HepG2 (cell line): ENCODE measurements around the gene KLHDC4. TPM values are rescaled to one million over a fixed set of nuclear protein-coding genes. Genes with fewer than 3 reads are reported as not detected.

Experiments used
- ATAC-seq: fragments of 200-7000 bp; cut with Tn5 transposase; 3 replicates; pipeline ENCODE4 v1.9.1; 2020; ENCODE audit warnings: mild to moderate bottlenecking, moderate library complexity
- BruUV-seq: library from RNA; stranded (reverse); fragments of 400-500 nt; replicated peaks from 2 replicates; lab custom pipeline; 2021; lab: Mats Ljungman, UMichigan
- CTCF ChIA-PET: fragments of 300-600 bp; formaldehyde crosslinking; extraction: SDS; loops from one replicate; lab custom pipeline; 2021; ENCODE audit warnings: low total read pairs, inconsistent platforms, low intra/inter-chr PET ratio; lab: Yijun Ruan, JAX
- POLR2A ChIA-PET: fragments of 350-600 bp; sonication (Branson Sonifier 250); formaldehyde crosslinking; loops from one replicate; lab custom pipeline; 2020; ENCODE audit warnings: antibody characterized with exemption, inconsistent platforms; lab: Yijun Ruan, JAX
- DNase-seq: peaks from one replicate; pipeline ENCODE4 v3.0.0-alpha.2; 2015; ENCODE audit warnings: low spot score
- FAIRE-seq: peaks from 3 replicates; lab custom pipeline; 2011; peaks lifted over from hg19 to GRCh38; lab: Jason Lieb, UNC
- H2AFZ ChIP-seq: one replicate; pipeline ENCODE4 v1.6.1; 2011; ENCODE audit warnings: low read length, inconsistent platforms
- H3K27ac ChIP-seq: fragments of 300-600 bp; 3 replicates; pipeline ENCODE4 v1.8.0; 2011; ENCODE audit warnings: mixed run types, mild to moderate bottlenecking, mixed read lengths, low read length, inconsistent platforms; ENCODE audit not compliant: insufficient read depth; ENCODE audit errors: extremely low read length
- H3K27me3 ChIP-seq, 2 experiments: fragments of 200-600 bp in 1 of 2; 2 replicates in 1 of 2; 3 replicates in 1 of 2; pipeline versions ENCODE4 v1.6.0 to v1.8.0; 2011; ENCODE audit warnings: low read length in 2 of 2, mild to moderate bottlenecking in 2 of 2, moderate library complexity in 2 of 2, inconsistent platforms in 1 of 2; ENCODE audit not compliant: insufficient read depth in 2 of 2, control insufficient read depth in 1 of 2
- H3K36me3 ChIP-seq, 2 experiments: fragments of 200-600 bp in 1 of 2; replicated peaks in 1 of 2; 2 replicates in 1 of 2; 3 replicates in 1 of 2; pipeline versions ENCODE4 v1.5.1 to v1.8.0; 2011; ENCODE audit warnings: low read length in 2 of 2, inconsistent platforms in 1 of 2; ENCODE audit not compliant: insufficient read depth in 2 of 2, control insufficient read depth in 1 of 2
- H3K4me1 ChIP-seq: 2 replicates; pipeline ENCODE4 v1.5.1; 2012; ENCODE audit warnings: low read length, inconsistent platforms; ENCODE audit not compliant: insufficient read depth
- H3K4me2 ChIP-seq: 2 replicates; pipeline ENCODE4 v1.6.0; 2011; ENCODE audit warnings: low read depth, low read length, inconsistent platforms
- H3K4me3 ChIP-seq, 3 experiments: fragments of 200-600 bp in 1 of 3; sonication (generic), shearing (Covaris generic) in 1 of 3; replicated peaks in 1 of 3; 2 replicates each; pipeline ENCODE4 v1.5.1; 2011 to 2016; ENCODE audit warnings: low read length in 3 of 3, inconsistent platforms in 2 of 3, low read depth in 2 of 3, mild to moderate bottlenecking in 2 of 3, control low read depth in 1 of 3, mixed read lengths in 1 of 3; ENCODE audit not compliant: insufficient read depth in 1 of 3
- H3K79me2 ChIP-seq: one replicate; pipeline ENCODE4 v1.6.1; 2011; ENCODE audit warnings: low read length, inconsistent platforms; ENCODE audit not compliant: insufficient read depth
- H3K9ac ChIP-seq: 2 replicates; pipeline ENCODE4 v1.6.0; 2011; ENCODE audit warnings: mild to moderate bottlenecking, low read depth, low read length, inconsistent platforms; ENCODE audit not compliant: insufficient read depth
- H3K9me3 ChIP-seq: 2 replicates; pipeline ENCODE4 v1.5.1; 2012; ENCODE audit warnings: mild to moderate bottlenecking, low read length
- H4K20me1 ChIP-seq: 2 replicates; pipeline ENCODE4 v1.6.0; 2011; ENCODE audit warnings: inconsistent platforms, mild to moderate bottlenecking, low read length, moderate library complexity; ENCODE audit not compliant: insufficient read depth
- AGO2 ChIP-seq: fragments of 200-400 bp; formaldehyde crosslinking; optimal IDR thresholded peaks from 2 replicates; pipeline ENCODE3; 2017; ENCODE audit warnings: mild to moderate bottlenecking, low read depth, low read length, moderate library complexity
- TGIF2 ChIP-seq: IDR thresholded peaks from 2 replicates; pipeline ENCODE4 v1.6.1; 2016; ENCODE audit warnings: control low read depth, missing compliant biosample characterization
- ZNF737 ChIP-seq: sonication (generic); formaldehyde crosslinking; IDR thresholded peaks from 2 replicates; pipeline ENCODE4 v1.5.0; 2020; ENCODE audit warnings: missing genetic modification reagents, mild to moderate bottlenecking, borderline replicate concordance
- WGBS: methylation state at CpG from one replicate; pipeline ENCODE4 v1.1.6; 2017; ENCODE audit warnings: low lambda C conversion rate; 5-methylcytosine and 5-hydroxymethylcytosine counted together
- in situ Hi-C: cut with HindIII; loops from 2 replicates; pipeline ENCODE4 v1.10.0; 2017; ENCODE audit warnings: low pct_unique_long_range_greater_than_20kb; ENCODE audit not compliant: extremely low pct_ligation_motif_present
- intact Hi-C: fragments of 100-400 bp; cut with micrococcal nuclease; formaldehyde crosslinking; loops from one replicate; pipeline ENCODE4 v1.10.0; 2022; ENCODE audit not compliant: unreplicated experiment
- polyA plus RNA-seq, 8 experiments: library from polyadenylated mRNA; depleted of rRNA in 3 of 8; stranded (reverse) in 7 of 8; unstranded in 1 of 8; fragments of >200 nt; fragmentation: Illumina TruSeq in 4 of 8; extraction: Trizol in 4 of 8; gene quantifications; 2 replicates each; pipeline versions ENCODE4 v1.2.1 to v1.2.3, GENCODE V29; 2011 to 2016; ENCODE audit warnings: low read depth in 4 of 8, missing spikeins in 1 of 8, mixed read lengths in 1 of 8; ENCODE audit not compliant: insufficient read depth in 1 of 8
- total RNA-seq, 5 experiments: library from RNA; depleted of rRNA; stranded (reverse); fragments of >200 nt; fragmentation: Illumina TruSeq; extraction: Trizol; gene quantifications; 2 replicates each; pipeline ENCODE4 v1.2.3, GENCODE V29; 2016; ENCODE audit warnings: low read depth in 1 of 5
- TF ChIP-seq, protein P1 (sequence below): IDR thresholded peaks from 2 replicates; pipeline ENCODE4 v1.6.1; 2016
- TF ChIP-seq, protein P2 (sequence below), 2 experiments: sonication (generic) in 1 of 2; formaldehyde crosslinking in 1 of 2; IDR thresholded peaks; 2 replicates each; pipeline versions ENCODE4 v1.5.1 to v1.6.1; 2011 to 2020; ENCODE audit warnings: borderline replicate concordance in 1 of 2, low read depth in 1 of 2, low read length in 1 of 2, mild to moderate bottlenecking in 1 of 2, missing genetic modification reagents in 1 of 2, moderate library complexity in 1 of 2

KLHDC4 gene
- total and polyA plus RNA-seq, 2 of the 13 experiments (the other 11 are each of a cell fraction or from before 2014, with no cell fraction given) = 18.7 to 31.8 TPM

DNA sequence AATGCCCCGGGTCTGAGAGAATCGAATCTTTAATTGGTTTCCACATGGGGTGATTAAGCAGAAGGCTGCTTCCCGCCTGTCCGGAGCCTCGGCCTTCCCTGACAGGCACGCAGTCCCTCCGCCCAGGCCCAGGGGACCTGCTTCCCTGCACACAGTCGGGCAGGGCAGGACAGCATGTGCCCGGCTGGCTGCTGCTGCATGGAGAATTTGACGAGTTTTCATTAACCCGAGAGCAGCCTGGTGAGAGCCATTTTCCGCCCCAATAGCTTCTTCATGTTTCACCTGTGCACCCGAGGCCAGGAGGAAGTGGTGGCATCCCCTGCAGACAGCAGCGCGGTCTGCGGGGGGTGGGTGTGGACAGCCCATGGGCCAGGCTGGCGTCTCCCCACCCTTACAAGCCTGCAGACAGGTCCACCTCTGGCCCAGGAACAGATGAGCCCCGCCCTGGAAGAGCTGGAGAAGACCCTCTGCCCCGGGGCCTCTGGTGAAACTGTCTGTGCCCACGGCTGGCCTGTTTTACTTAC is 67.0 kb downstream of the KLHDC4 start:
- H4K20me1 ChIP-seq = no peaks in the 10 kb centered on the region
- ATAC-seq = no peak

More for the DNA sequence above, 67.0 kb downstream of the KLHDC4 start:
- Histone ChIP-seq H2AFZ (no peak overlapping the region), H3K36me3 (peaks cover 36 to 47% of the 10 kb centered on the region in 2 experiments), H3K9me3 (no peaks in the 10 kb centered on the region), H3K27ac (no peak overlapping the region), H3K4me3 (no peak overlapping the region), H3K79me2 (no peaks in the 10 kb centered on the region), H3K4me1 (no peaks in the 10 kb centered on the region), H3K9ac (no peak overlapping the region), H3K27me3 (no peaks in the 10 kb centered on the region; a peak in 1 of 5 replicates), H3K4me2 (no peak overlapping the region)
- no peak for DNase-seq
- POLR2A ChIA-PET = no interaction called here
- CTCF ChIA-PET = no interaction called here
- no peak for FAIRE-seq
- in situ Hi-C loops = no loop called here
- WGBS = 93% methylated on average over 15 of the region's 20 CpGs
- no TSS peak for BruUV-seq
- no peak for TF ChIP-seq ZNF737 (CRISPR knock-in tag)
- TF ChIP-seq, protein P1, sequence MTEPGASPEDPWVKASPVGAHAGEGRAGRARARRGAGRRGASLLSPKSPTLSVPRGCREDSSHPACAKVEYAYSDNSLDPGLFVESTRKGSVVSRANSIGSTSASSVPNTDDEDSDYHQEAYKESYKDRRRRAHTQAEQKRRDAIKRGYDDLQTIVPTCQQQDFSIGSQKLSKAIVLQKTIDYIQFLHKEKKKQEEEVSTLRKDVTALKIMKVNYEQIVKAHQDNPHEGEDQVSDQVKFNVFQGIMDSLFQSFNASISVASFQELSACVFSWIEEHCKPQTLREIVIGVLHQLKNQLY (CRISPR knock-in tag) = no peak
- no peak for TF ChIP-seq TGIF2 (CRISPR knock-in tag)
- peak; percentile 30 for TF ChIP-seq AGO2
- TF ChIP-seq, protein P2, sequence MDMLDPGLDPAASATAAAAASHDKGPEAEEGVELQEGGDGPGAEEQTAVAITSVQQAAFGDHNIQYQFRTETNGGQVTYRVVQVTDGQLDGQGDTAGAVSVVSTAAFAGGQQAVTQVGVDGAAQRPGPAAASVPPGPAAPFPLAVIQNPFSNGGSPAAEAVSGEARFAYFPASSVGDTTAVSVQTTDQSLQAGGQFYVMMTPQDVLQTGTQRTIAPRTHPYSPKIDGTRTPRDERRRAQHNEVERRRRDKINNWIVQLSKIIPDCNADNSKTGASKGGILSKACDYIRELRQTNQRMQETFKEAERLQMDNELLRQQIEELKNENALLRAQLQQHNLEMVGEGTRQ (IDR thresholded peaks at IDR 0.05; ENCODE audit: low read depth, low read length) = no peak
- TF ChIP-seq, protein P2 (CRISPR knock-in tag; IDR thresholded peaks at IDR 0.05; ENCODE audit: borderline replicate concordance) = no peak
- intact Hi-C loops = no loop called here
